KG1 (cell line): Measurements from ENCODE around the gene SMCO1.
A peak's percentile ranks its signal among the peaks of the same experiment; 100 is the strongest.
"Not testable (repeated sequence)": the region's sequence is repeated elsewhere in the genome, so short reads cannot be mapped to it uniquely, and the experiment has no call there.

ENCODE experiments used
- DNase-seq: peaks from one replicate; lab custom pipeline; 2025; lab: John Stamatoyannopoulos, UW

Gene SMCO1, protein sequence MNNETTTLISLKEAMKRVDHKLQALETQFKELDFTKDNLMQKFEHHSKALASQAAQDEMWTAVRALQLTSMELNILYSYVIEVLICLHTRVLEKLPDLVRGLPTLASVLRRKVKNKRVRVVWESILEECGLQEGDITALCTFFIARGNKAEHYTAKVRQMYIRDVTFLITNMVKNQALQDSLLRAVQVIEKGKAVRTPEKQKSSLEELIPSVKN

DNA sequence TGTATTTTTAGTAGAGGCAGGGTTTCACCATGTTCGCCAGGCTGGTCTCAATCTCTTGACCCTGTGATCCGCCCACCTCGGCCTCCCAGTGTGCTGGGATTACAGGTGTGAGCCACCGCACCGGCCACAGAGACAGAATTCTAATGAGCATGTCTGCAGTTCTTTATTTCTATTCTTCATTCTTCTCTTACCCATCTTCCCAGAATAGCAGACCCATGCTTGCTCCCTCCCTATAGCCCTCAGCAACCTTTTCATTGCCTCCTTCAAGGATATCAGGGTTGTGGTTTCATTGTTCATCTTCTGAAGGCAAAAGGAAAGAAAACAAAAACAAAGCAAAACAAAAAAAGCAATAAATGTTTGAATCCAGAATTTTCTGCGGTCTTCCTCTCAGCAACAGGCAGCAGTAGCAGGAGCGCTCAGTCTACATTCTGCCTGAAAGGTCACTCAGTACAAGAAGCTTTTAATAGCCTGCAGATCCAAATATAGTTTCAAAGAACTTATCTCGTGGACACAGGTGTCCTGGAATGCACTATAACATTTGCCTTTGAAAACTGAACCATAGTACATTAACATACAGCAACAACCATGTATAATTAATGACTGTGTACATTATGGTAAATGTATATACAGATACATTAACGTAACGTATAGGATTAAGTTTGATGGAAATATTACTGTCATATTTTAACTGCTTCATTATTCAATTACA, at the start of gene SMCO1:
Gene SMCO1 (minus strand): TSS at position 434 of the 709 bp plus-strand sequence. CDS start 137 bp downstream, at position 297.
- no peak for DNase-seq

DNA sequence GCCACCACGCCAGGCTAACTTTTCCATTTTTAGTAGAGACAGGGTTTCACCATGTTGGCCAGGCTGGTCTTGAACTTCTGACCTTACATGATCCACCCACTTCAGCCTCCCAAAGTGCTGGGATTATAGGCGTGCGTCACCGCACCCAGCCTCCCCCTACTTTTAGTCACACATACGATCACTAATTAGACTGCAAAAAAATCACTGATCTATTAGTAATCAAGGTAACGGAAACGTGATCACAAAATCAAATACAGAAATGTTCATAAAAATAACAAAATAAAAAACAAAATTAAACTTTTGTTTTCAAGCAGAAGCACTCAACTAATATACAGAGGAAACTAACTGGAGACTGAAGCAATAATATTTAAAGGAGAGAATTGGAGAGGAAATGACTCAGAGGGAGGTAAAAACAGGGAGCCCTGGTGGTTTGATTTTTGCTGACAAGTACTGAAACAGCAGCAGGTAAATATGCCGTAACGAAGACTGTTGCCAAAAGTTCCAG, 48.6 kb upstream of the SMCO1 start:
- no peak for DNase-seq

DNA sequence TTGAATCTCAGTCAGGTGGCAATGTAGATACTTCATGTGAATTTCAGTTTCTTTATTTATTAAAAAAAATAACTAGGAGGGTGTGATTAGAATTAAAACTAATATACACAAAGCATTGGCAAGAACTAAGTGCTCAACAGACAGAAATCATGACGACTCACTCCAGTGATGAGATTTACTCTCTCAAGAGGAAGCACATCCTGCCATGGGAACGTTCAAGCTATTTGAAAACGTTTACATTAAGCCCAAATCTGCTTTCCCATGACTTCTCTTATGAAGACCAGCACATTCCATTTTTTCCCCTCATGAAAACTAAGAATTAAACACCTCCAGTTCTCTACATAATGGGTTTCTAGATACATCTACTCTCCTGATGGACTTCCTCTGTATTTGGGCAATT, 44.7 kb upstream of the SMCO1 start:
- DNase-seq: no peak

DNA sequence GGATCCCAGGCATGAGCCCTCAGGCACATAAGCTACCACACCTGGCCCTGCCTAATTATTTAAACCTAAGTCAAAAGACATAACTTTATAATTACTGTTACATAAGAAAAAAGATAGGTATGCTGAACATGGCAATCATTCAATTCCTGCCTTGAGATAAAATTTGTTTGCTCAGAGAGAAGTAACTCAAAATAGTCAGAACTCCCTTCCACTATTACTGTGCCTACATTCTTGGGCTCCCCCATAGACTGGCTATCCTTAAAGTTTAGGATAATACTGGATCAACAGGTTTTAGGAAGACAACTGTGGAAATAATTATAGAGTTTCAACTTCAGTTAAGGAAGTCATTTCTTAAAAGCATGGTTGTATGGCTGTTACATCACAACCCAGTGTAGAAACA, 43.3 kb upstream of the SMCO1 start:
- DNase-seq: no peak

DNA sequence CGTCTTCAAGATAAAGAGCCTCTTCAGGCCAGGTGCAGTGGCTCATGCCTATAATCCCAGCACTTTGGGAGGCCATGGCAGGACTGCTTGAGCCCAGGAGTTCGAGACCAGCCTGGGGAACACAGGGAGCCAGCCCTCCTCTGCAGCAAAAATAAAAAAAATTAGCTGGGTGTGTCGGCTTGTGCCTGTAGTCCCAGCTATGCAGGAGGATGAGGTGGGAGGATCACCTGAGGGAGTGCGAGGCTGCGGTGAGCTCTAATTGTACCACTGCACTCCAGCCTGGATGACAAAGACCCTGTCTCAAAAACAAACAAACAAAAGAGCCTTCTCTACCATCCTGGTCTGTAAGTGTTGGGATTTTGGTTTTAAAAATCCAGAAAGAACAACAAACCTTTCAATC, 42.1 kb upstream of the SMCO1 start:
- no peak for DNase-seq

DNA sequence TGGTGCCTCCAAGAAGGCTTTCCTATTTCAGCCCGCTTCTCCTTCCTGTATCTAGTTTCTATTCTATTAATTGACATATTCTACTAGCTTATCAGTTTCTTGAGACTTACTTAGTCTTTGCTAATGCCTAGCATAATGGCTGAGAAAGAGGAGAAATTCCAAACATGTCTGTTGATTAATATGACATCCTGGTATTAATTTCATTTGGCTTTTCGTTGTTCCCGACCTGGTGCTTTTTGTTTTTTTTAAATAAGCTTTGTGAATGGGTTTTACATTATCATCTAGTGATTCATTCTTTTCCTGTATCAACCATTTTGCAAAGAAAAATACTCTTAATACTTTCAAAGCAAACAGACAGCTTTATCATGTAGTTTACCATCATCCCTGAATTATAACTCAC, 40.1 kb upstream of the SMCO1 start:
- no peak for DNase-seq

DNA sequence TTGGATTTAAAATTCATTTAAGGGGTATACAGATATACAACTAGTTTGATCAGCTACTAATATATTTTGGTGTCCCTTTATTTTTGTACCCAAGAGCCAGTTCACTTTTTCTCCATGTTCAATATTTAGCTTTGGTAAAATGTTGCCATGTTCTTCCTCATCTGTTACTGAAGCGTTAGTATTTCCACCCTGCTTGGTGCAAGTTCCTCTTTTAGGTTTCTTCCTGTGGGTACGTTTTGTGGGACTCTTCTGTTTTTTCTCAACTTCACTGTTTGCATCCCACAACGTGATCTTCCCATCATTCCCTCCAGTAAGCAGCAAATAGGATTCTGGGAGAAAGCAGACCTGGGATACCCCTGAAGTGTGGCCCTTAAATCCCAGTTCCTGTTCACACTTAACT, 39.1 kb upstream of the SMCO1 start:
- peak; percentile 64 for DNase-seq

DNA sequence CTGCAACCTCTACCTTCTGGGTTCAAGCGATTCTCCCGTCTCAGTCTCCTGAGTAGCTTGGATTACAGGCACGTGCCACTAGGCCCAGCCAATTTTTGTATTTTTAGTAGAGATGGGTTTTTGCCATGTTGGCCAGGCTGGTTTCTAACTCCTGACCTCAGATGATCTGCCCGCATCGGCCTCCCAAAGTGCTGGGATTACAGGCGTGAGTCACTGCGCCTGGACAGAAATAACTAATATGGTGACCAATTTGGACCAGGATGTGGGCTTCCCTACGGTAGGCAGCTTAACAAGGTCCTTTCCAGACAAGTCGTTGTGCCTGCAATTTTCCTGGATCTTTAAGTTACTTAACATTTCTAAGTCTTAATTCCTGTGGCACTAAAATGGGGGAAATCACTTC, 38.4 kb upstream of the SMCO1 start:
- DNase-seq: no peak

DNA sequence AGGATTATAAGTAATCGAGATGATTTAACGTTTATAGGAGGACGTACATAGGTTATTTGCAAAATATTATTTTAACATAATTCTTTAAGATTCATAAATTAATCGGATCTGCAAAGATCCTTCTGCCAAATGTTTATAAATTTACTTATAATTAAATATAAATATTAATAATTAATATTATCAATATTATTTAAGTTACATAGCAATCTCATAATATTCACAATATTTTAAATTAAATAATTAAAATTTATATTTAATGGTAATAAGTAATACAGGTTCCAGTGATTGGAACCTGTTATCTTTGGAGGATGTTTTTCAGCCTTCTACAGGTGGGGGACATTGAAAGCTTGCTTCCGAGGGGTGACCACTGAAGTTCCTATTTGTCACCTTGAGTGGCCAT, 37.1 kb upstream of the SMCO1 start:
- no peak for DNase-seq

DNA sequence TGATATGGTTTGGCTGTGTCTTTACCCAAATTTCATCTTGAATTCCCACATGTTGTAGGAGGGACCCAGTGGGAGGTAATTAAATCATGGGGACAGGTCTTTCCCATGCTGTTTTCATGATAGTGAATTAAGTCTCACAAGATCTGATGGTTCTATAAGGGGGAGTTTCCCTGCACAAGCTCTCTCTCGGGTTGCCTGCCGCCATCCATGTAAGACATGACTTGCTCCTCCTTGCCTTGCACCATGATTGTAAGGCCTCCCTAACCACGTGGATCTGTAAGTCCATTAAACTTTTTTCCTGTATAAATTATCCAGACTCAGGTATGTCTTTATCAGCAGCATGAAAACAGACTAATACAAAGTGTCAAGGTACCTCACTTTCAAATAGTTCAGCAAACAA, 35.0 kb upstream of the SMCO1 start:
- DNase-seq: not testable (repeated sequence)

DNA sequence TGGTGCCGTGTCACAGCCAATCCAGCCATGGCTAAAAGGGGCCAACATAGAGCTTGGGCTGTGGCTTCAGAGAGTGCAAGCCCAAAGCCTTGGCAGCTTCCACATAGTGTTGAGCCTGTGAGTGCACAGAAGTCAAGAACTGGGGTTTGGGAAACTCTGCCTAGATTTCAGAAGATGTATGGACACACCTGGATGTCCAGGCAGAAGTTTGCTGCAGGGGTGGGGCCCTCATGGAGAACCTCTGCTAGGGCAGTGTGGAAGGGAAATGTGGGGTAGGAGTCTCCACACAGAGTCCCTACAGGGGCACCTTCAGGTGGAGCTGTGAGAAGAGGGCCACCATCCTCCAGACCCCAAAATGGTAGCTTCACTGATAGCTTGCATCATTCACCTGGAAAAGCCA, 34.2 kb upstream of the SMCO1 start:
- not testable (repeated sequence) for DNase-seq

DNA sequence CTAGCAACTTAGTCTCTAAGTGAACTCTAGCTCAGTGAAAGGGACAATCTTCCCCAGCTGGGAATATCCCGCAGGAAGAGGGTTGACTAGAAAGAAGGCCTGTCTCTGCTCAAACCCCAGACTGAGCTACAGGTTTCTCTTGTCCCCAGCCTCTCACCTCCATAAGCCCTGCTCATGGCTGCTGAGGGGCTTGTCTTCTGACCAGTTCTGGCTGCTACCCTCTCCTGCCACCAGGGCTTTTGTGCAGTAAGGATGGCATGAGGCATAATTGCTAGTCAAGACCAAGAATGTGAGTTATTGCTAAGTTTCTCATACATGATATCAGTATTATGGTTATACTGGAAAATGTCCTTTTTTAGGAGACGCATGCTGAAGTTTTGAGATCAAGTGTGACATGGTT, 31.9 kb upstream of the SMCO1 start:
- no peak for DNase-seq

DNA sequence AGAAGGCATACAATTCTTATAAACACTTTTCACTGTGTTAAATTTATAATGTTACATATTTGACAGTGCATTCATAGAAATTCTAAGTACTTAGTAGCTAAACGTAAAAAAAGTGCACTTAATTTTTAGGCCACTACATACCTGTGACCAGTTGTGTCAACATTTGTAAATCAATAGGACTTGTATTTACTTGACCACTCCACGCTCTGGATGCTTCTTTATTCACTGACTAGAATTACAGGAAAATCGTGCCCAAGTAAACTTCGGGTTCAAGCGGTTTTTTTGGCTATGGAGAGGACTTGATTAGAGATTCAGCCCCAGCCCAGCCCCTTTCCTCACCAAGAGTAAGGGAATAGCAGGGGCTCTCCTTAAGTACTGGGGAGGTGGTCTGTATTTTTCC, 31.4 kb upstream of the SMCO1 start:
- DNase-seq: no peak

DNA sequence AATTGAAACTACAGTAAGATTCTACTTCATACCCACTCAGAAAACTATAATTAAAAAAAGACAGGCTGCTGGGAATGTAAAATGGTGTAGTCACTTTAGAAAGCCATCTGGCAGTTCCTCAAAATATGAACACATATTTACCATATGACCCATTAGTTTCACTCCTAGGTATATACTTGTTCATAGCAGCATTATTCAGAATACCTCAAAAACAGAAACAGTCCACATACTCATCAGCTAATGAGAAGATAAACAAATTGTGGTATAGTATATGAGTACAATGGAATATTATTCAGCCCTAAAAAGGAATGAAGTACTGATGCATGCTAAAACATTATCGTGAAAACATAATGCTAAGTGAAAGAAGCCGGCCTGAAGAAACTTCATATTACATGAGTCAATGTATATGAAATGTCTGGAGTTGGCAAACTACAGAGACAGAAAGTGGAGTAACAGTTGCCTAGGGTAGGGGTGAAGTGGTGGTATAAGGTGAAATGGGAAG, 29.4 kb upstream of the SMCO1 start:
- DNase-seq: no peak

DNA sequence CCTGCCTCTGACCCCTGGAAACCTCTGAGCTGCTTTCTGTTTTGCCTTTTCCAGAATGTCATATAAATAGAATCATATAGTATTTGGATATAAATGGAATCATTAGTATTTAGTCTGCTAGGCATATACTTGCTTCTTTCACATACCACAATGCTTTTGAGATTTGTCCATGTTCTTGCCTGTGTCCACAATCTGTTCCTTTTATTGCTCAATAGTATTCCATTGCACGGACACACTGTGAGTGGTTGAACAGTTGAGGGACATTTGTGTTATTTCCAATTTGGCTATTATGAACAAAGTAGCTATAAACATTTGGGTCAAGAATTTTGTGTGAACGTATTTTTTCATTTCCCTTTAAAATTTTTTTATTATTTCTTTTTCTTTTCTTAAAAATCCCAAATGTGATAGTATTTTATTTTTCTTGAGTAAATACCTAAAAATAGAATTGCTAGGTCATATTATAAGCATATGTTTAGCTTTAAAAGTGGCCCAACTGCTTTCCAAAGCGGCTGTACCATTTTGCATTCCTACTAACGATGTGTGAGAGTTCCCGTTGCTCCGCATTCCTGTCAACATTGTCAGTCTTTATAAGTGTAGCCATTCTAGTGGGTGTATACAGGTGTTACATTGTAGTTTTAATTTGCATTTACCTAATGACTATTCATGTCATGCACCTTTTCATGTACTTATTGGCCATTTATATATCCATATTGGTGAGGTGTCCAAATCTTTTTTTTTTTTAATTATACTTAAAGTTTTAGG, 26.7 kb upstream of the SMCO1 start:
- no peak for DNase-seq

DNA sequence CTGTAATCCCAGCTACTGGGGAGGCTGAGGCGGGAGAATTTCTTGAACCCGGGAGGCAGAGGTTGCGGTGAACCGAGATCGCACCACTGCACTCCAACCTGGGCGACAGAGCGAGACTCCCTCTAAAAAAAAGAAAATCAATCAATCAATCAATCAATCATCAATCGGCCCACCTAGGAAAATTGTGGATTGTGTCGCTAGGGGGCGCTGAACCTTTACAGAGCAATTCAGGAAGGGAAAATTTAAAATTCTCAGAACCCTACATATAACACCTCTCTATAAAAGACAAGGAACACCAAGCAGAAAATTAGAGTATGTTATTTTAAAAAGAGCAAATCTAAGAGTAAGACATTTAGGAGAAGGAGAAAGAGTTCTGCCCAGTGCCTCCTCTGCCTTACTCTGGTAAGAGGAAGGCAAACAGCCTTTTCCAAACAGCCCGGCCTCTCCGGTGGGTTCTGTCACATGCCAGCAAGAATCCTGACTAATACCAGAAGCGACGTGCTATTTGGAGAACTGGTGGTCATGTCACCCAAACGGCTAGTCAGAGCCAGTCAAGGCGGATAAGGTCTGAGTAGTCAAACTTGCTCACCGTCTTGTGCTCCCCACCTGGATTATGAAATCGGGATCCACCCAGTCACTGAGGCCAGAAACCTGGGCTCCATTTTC, 22.3 kb upstream of the SMCO1 start:
- DNase-seq: no peak

DNA sequence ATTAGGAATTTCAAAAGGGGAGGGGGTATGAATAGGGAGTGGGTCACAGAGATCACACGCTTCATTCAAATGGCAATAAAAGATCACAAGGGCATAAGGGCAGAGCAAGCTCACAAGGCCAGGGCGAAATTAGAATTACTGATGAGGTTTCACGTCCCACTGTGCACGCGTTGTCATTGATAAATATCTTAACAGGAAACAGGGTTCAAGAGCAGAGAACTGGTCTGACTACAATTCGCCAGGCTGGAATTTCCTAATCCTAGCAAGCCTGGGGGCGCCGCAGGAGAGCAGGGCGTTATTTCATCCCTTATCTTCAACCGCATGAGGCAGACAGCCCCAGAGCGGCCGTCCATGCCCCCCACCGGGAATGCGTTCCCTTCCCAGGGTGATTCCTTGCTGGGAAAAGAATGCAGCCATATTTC, 18.1 kb upstream of the SMCO1 start:
- DNase-seq: no peak

DNA sequence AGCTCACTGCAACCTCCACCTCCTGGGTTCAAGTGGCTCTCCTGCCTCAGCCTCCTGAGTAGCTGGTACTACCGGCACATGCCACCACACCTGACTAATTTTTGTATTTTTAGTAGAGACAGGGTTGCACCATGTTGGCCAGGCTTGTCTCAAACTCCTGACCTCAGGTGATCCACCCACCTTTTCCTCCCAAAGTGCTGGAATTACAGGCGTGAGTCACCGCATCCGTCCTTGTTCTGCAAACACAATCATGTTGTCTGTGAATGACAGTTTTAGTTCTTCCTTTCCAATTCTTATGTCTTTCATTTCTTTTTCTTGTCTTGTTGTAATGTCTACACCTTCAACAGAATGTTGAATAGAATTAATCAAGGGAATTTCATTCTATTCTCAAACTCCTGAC, 16.3 kb upstream of the SMCO1 start:
- DNase-seq: no peak

DNA sequence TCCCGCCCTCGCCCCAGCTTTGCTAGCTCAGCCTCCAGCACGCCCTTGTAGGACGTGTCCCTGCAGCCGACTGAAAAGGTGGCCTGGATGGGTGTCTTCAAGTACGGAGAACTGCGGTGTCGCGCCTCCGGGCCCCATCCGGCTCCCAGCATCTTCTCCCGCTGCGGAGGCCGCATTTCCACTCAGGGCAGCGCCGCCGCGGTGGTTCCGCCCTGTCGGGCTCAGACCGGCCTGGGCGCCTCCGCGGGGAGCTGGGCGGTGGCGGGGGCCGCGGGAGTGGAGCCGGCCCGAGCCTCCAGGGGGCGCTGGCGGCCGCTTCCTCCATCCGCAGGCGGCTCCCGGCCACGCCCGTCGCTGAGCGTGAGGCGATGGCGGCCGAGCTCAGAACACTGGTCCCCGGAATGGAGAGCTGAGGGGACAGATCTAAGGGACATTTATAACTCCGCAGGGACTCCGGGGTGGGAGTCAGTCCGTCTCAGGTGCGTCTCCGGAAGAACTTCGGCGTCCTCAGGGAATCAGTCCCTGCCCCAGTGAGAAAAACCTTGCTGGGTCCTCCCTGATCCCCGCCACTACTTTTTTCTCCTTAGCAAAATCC, 13.6 kb upstream of the SMCO1 start:
- DNase-seq: peak; percentile 88

DNA sequence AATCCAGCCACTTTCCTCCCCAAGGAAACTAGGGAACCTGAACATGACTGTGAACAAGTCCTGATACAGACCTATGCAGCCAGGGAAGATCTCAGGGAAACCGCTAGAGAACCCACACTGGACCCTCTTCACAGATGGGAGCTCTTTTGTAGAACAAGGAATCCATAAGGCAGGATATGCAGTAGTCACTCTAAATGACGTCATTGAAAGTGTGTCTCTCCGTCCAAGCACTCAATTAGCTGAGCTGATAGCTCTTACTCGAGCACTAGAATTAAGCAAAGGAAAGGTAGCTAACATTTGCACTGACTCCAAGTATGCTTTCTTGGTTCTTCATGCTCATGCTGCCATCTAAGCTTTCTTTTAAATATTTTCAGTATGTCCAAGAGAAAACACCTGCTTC, 10.0 kb upstream of the SMCO1 start:
- DNase-seq: no peak

DNA sequence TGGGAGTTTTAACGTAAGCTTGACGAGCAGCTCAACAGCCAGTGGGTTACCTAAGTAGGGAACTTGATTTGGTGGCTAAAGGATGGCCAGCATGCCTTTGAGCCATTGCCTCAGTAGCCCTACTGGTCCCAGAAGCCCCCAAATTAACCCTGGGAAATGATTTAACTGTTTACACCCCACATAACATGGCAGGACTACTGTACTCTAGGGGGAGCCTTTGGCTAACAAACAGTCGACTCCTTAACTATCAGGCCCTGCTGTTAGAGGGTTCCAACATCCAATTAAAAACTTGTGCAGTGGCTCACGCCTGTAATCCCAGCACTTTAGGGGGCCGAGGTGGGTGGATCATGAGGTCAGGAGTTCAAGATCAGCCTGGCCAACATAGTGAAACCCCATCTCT, 9.4 kb upstream of the SMCO1 start:
- peak; percentile 24 for DNase-seq

DNA sequence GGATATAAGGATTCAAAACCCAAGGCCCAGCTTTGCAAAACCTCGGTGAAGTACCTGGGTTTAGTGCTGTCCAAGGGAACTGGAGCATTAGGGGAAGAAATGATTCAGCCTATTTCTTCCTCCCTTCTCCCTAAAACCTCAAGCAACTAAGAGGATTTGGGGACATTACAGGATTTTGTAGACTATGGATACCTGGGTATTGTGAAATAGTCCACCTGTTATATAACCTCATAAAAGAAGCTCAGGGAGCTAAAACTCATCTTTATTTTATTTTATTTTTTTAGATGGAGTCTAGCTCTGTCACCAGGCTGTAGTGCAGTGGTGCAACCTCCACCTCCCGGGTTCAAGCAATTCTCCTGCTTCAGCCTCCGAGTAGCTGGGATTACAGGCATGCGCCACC, 8.7 kb upstream of the SMCO1 start:
- DNase-seq: no peak
